Right lobe of liver (tissue), 4 donors: ENCODE measurements around the gene CALD1.

Source experiments
- POLR2A ChIP-seq: fragments of 450-650 bp; IDR thresholded peaks from one replicate; pipeline ENCODE4 v1.6.1; 2017; ENCODE audit warnings: antibody characterized with exemption, mild to moderate bottlenecking
- TF ChIP-seq, protein P1 (sequence below), 4 donors: fragments of 200-600 bp in 3 of 4; fragments of 450-650 bp in 1 of 4; IDR thresholded peaks; one replicate each; pipeline versions ENCODE4 v1.5.1 to v1.8.0; 2016 to 2022; ENCODE audit warnings: antibody characterized with exemption in 4 of 4, mild to moderate bottlenecking in 2 of 4
- donor health status: DM: no; HTN: no; CAD: no.
- donor health status: DM: no; HTN: no; CAD: no.
- donor health status: DM: no; HTN: yes; CAD: no.

DNA sequence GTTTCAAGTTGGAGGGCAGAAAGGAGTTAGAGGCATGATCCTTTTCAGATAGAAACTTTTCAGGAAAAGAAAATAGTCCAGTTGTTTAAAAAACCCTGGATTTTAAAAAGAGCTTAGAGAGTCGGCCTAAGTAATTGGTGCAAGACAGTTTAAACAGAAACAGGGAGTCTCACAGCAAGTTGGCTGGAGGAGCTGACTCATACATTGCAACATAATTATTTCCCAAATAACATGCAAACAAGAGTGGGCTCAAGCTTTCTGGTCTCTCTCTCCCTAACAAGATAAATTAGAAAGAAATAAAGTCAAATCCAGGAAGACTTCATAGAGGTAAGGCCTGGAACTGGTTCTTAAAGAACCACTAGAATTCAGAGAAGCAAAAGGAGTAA lies 106.5 kb downstream of the CALD1 start:
- TF ChIP-seq, protein P1, sequence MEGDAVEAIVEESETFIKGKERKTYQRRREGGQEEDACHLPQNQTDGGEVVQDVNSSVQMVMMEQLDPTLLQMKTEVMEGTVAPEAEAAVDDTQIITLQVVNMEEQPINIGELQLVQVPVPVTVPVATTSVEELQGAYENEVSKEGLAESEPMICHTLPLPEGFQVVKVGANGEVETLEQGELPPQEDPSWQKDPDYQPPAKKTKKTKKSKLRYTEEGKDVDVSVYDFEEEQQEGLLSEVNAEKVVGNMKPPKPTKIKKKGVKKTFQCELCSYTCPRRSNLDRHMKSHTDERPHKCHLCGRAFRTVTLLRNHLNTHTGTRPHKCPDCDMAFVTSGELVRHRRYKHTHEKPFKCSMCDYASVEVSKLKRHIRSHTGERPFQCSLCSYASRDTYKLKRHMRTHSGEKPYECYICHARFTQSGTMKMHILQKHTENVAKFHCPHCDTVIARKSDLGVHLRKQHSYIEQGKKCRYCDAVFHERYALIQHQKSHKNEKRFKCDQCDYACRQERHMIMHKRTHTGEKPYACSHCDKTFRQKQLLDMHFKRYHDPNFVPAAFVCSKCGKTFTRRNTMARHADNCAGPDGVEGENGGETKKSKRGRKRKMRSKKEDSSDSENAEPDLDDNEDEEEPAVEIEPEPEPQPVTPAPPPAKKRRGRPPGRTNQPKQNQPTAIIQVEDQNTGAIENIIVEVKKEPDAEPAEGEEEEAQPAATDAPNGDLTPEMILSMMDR (IDR thresholded peaks at IDR 0.05): no peak
- TF ChIP-seq POLR2A: no peak
